Gastrocnemius medialis (tissue), 4 donors: ENCODE data around the gene STC2.

ENCODE experiments used
- POLR2A ChIP-seq, 2 donors: fragments of 450-650 bp; IDR thresholded peaks; one replicate each; pipeline ENCODE4 v1.6.1; 2017; ENCODE audit warnings: antibody characterized with exemption in 2 of 2, mild to moderate bottlenecking in 2 of 2, moderate library complexity in 2 of 2
- TF ChIP-seq, protein P1 (sequence below), 5 experiments: fragments of 450-650 bp in 3 of 5; fragments of 200-600 bp in 2 of 5; sonication (generic) in 2 of 5; IDR thresholded peaks in 4 of 5; conservative IDR thresholded peaks in 1 of 5; 1 replicate in 4 of 5; 2 replicates in 1 of 5; pipeline ENCODE4 v1.5.1; 2016 to 2019; ENCODE audit warnings: antibody characterized with exemption in 5 of 5, mild to moderate bottlenecking in 3 of 5, moderate library complexity in 3 of 5

DNA sequence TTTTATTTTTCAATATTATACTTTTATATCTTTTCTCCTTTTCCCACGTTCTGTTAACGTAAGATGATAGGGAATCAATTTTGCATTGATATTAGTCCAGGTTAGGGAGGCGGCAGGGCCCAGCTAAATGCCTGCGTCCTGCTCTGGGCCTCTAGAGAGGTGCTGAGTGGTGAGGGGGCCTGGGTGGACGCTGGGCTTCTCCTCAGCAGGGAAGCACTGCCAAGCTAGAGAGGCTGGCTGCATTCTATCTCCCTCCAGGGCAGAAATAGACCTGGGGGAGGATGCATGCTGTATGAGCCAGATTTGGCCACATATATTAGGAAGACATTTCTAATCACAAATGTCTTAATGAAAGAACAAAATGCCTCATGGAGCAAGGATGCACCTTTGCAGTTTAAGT, 49.6 kb downstream of the STC2 start:
- TF ChIP-seq, protein P1, sequence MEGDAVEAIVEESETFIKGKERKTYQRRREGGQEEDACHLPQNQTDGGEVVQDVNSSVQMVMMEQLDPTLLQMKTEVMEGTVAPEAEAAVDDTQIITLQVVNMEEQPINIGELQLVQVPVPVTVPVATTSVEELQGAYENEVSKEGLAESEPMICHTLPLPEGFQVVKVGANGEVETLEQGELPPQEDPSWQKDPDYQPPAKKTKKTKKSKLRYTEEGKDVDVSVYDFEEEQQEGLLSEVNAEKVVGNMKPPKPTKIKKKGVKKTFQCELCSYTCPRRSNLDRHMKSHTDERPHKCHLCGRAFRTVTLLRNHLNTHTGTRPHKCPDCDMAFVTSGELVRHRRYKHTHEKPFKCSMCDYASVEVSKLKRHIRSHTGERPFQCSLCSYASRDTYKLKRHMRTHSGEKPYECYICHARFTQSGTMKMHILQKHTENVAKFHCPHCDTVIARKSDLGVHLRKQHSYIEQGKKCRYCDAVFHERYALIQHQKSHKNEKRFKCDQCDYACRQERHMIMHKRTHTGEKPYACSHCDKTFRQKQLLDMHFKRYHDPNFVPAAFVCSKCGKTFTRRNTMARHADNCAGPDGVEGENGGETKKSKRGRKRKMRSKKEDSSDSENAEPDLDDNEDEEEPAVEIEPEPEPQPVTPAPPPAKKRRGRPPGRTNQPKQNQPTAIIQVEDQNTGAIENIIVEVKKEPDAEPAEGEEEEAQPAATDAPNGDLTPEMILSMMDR (IDR thresholded peaks at IDR 0.05 in 4 of 5, conservative IDR thresholded peaks at IDR 0.05 in 1 of 5) = no peak
- TF ChIP-seq POLR2A (IDR thresholded peaks at IDR 0.05) = no peak
